ENCODE measurements around the gene PDHA2.

DNA sequence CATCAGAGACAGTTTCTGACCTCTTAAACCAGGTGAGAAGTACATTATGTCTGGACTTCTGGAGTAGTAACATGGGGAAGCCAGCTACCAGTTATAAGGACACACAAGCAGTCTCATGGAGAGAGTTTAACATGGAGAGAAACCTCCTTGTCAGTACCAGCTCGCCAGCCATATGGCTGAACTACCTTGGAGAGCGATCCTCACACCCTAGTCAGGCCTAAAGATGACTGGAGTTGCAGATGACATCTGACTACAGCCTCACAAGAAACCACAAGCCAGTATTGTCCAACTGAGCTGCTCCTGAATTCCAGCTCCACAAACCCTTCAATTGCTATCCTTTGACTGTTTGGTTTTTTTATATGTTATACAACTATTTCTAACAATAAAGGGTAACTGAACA is 49.8 kb downstream of the PDHA2 start:
- TF ChIP-seq CTCF (IDR thresholded peaks at IDR 0.05) (no peak), POLR2A (IDR thresholded peaks at IDR 0.05) (no peak)
